IPS-15b (cell line): Measurements from ENCODE around the gene SHC1.

ENCODE experiments used
- H3K27me3 ChIP-seq: one replicate; pipeline ENCODE4 v1.6.1; 2013; ENCODE audit warnings: low read length; ENCODE audit not compliant: control insufficient read depth, insufficient read depth
- H3K36me3 ChIP-seq: one replicate; pipeline ENCODE4 v1.6.1; 2013; ENCODE audit warnings: low read length; ENCODE audit not compliant: control insufficient read depth, insufficient read depth
- H3K4me1 ChIP-seq: one replicate; pipeline ENCODE4 v1.6.1; 2013; ENCODE audit warnings: mild to moderate bottlenecking, low read length; ENCODE audit not compliant: control insufficient read depth, insufficient read depth
- H3K4me3 ChIP-seq: one replicate; pipeline ENCODE4 v1.5.1; 2013; ENCODE audit warnings: low read depth, low read length
- H3K9ac ChIP-seq: one replicate; pipeline ENCODE4 v1.6.1; 2013; ENCODE audit warnings: low read depth, mild to moderate bottlenecking, low read length
- H3K9me3 ChIP-seq: one replicate; pipeline ENCODE4 v1.6.1; 2013; ENCODE audit warnings: mild to moderate bottlenecking, low read length; ENCODE audit not compliant: control insufficient read depth, insufficient read depth

The SHC1 gene

GRCh38 chr1:154970631-154971340 is at the start of gene SHC1:
Gene SHC1 (minus strand): TSS chr1:154970747. CDS start chr1:154970526, 221 bp downstream.
- H3K27me3 ChIP-seq = no peaks in the 10 kb centered on the region
- peak within 1 kb of the TSS; percentile 76 for H3K4me3 ChIP-seq
- peaks cover 7% of the 10 kb centered on the region for H3K4me1 ChIP-seq
- H3K9me3 ChIP-seq = no peaks in the 10 kb centered on the region
- peaks cover 24% of the 10 kb centered on the region for H3K36me3 ChIP-seq
- H3K9ac ChIP-seq = peak within 1 kb of the TSS; percentile 56

- no peak overlapping the region for H3K9ac ChIP-seq
- peaks cover 12% of the 10 kb centered on the region for H3K36me3 ChIP-seq
- H3K9me3 ChIP-seq = no peaks in the 10 kb centered on the region
- peaks cover 2% of the 10 kb centered on the region for H3K4me1 ChIP-seq
- H3K4me3 ChIP-seq = no peak overlapping the region
- no peaks in the 10 kb centered on the region for H3K27me3 ChIP-seq
Measured at GRCh38 chr1:155019377-155020245, 49.1 kb upstream of the SHC1 start.

GRCh38 chr1:155018617-155019348 is 48.2 kb upstream of the SHC1 start:
- Histone ChIP-seq H3K9me3 (no peaks in the 10 kb centered on the region), H3K36me3 (peaks cover 17% of the 10 kb centered on the region), H3K4me3 (no peak overlapping the region), H3K4me1 (peaks cover 4% of the 10 kb centered on the region), H3K27me3 (no peaks in the 10 kb centered on the region), H3K9ac (no peak overlapping the region)

- peaks cover 9% of the 10 kb centered on the region for H3K4me1 ChIP-seq
- H3K27me3 ChIP-seq = no peaks in the 10 kb centered on the region
- H3K9ac ChIP-seq = no peak overlapping the region
- H3K36me3 ChIP-seq = peaks cover 17% of the 10 kb centered on the region
- H3K9me3 ChIP-seq = no peaks in the 10 kb centered on the region
- peak overlapping the region; percentile 52 for H3K4me3 ChIP-seq
Measured at GRCh38 chr1:155017946-155018316, 47.4 kb upstream of the SHC1 start.

- Histone ChIP-seq H3K9me3 (no peaks in the 10 kb centered on the region), H3K36me3 (peaks cover 17% of the 10 kb centered on the region), H3K27me3 (no peaks in the 10 kb centered on the region), H3K9ac (peak overlapping the region; percentile 54), H3K4me1 (peaks cover 15% of the 10 kb centered on the region), H3K4me3 (peak overlapping the region; percentile 52)
Measured at GRCh38 chr1:155017041-155017945, 46.7 kb upstream of the SHC1 start.

GRCh38 chr1:155016231-155016831 is 45.8 kb upstream of the SHC1 start:
- Histone ChIP-seq H3K9ac (no peak overlapping the region), H3K4me3 (no peak overlapping the region), H3K9me3 (no peaks in the 10 kb centered on the region), H3K27me3 (no peaks in the 10 kb centered on the region), H3K4me1 (peaks cover 19% of the 10 kb centered on the region), H3K36me3 (peaks cover 17% of the 10 kb centered on the region)

- no peaks in the 10 kb centered on the region for H3K9me3 ChIP-seq
- no peak overlapping the region for H3K9ac ChIP-seq
- peaks cover 17% of the 10 kb centered on the region for H3K36me3 ChIP-seq
- peaks cover 19% of the 10 kb centered on the region for H3K4me1 ChIP-seq
- H3K4me3 ChIP-seq = no peak overlapping the region
- no peaks in the 10 kb centered on the region for H3K27me3 ChIP-seq
Measured at GRCh38 chr1:155015527-155016230, 45.1 kb upstream of the SHC1 start.

- Histone ChIP-seq H3K9ac (no peak overlapping the region), H3K9me3 (no peaks in the 10 kb centered on the region), H3K36me3 (peaks cover 17% of the 10 kb centered on the region), H3K4me3 (no peak overlapping the region), H3K27me3 (no peaks in the 10 kb centered on the region), H3K4me1 (peaks cover 20% of the 10 kb centered on the region)
Measured at GRCh38 chr1:155014709-155015508, 44.4 kb upstream of the SHC1 start.

- Histone ChIP-seq H3K9me3 (no peaks in the 10 kb centered on the region), H3K9ac (no peak overlapping the region), H3K27me3 (no peaks in the 10 kb centered on the region), H3K4me3 (no peak overlapping the region), H3K36me3 (peaks cover 17% of the 10 kb centered on the region), H3K4me1 (peaks cover 25% of the 10 kb centered on the region)
Measured at GRCh38 chr1:155013632-155014031, 43.1 kb upstream of the SHC1 start.
